GM12878 (cell line): ENCODE measurements around the gene DOC2B. TPM values are rescaled to one million over a fixed set of nuclear protein-coding genes. Genes with fewer than 3 reads are reported as not detected.

Experiments
- ATAC-seq: fragments of 200-7000 bp; cut with Tn5 transposase; 3 replicates; pipeline ENCODE4 v1.9.1; 2020; ENCODE audit warnings: mild to moderate bottlenecking, moderate library complexity
- BruUV-seq: library from RNA; stranded (reverse); fragments of 400-500 nt; replicated peaks from 2 replicates; lab custom pipeline; 2021; lab: Mats Ljungman, UMichigan
- CTCF ChIA-PET: fragments of 300-600 bp; sonication (Branson Sonifier 250); formaldehyde crosslinking; extraction: SDS; loops from one replicate; lab custom pipeline; 2021; ENCODE audit warnings: inconsistent platforms; lab: Yijun Ruan, JAX
- POLR2A ChIA-PET: fragments of 350-600 bp; formaldehyde crosslinking; extraction: SDS; loops from one replicate; lab custom pipeline; 2021; ENCODE audit warnings: inconsistent platforms; lab: Charles Lee
- RAD21 ChIA-PET: fragments of 300-600 bp; sonication (Branson Sonifier 250); formaldehyde crosslinking; loops from one replicate; lab custom pipeline; 2023; ENCODE audit warnings: antibody characterized with exemption; ENCODE audit not compliant: unreplicated experiment; lab: Charles Lee
- SMC1A ChIA-PET: fragments of 300-600 bp; sonication (Branson Sonifier 250); formaldehyde crosslinking; loops from one replicate; lab custom pipeline; 2023; ENCODE audit not compliant: unreplicated experiment, uncharacterized antibody; lab: Charles Lee
- DNase-seq: peaks from one replicate; pipeline ENCODE4 v3.0.0-alpha.2; 2011; ENCODE audit warnings: low read depth, low spot score
- FAIRE-seq: peaks from 3 replicates; lab custom pipeline; 2011; peaks lifted over from hg19 to GRCh38; lab: Jason Lieb, UNC
- H2AFZ ChIP-seq: 2 replicates; pipeline ENCODE4 v1.6.0; 2011; ENCODE audit warnings: low read depth, low read length, control low read depth; ENCODE audit not compliant: control insufficient read depth
- H3K27ac ChIP-seq: 2 replicates; pipeline ENCODE4 v1.5.1; 2011; ENCODE audit warnings: control low read depth; ENCODE audit not compliant: control insufficient read depth, insufficient read depth
- H3K27me3 ChIP-seq, 2 experiments: replicated peaks in 1 of 2; 2 replicates each; pipeline versions ENCODE4 v1.6.0 to v1.6.1; 2011; ENCODE audit warnings: low read length in 1 of 2; ENCODE audit not compliant: control insufficient read depth in 2 of 2, insufficient read depth in 2 of 2
- H3K36me3 ChIP-seq, 2 experiments: 2 replicates each; pipeline ENCODE4 v1.5.1; 2011; ENCODE audit warnings: low read length in 1 of 2; ENCODE audit not compliant: control insufficient read depth in 2 of 2, insufficient read depth in 2 of 2
- H3K4me1 ChIP-seq: 2 replicates; pipeline ENCODE4 v1.6.1; 2011; ENCODE audit warnings: mild to moderate bottlenecking, low read length, moderate library complexity, mixed read lengths; ENCODE audit not compliant: control insufficient read depth, insufficient read depth
- H3K4me2 ChIP-seq: 2 replicates; pipeline ENCODE4 v1.6.0; 2011; ENCODE audit warnings: control low read depth; ENCODE audit not compliant: control insufficient read depth, insufficient read depth
- H3K4me3 ChIP-seq: fragments of 200-600 bp; sonication (generic); 2 replicates; pipeline ENCODE4 v1.5.1; 2016
- H3K79me2 ChIP-seq: 2 replicates; pipeline ENCODE4 v1.6.0; 2011; ENCODE audit warnings: low read length; ENCODE audit not compliant: control insufficient read depth, insufficient read depth
- H3K9ac ChIP-seq: 2 replicates; pipeline ENCODE4 v1.8.0; 2011; ENCODE audit warnings: low read length, control low read depth, mixed read lengths; ENCODE audit not compliant: control insufficient read depth, insufficient read depth
- H3K9me3 ChIP-seq: replicated peaks from 3 replicates; pipeline ENCODE4 v1.5.1; 2011; ENCODE audit warnings: mild to moderate bottlenecking, low read length; ENCODE audit not compliant: control insufficient read depth, insufficient read depth
- H4K20me1 ChIP-seq: 2 replicates; pipeline ENCODE4 v1.6.0; 2011; ENCODE audit not compliant: control insufficient read depth, insufficient read depth
- EGR1 ChIP-seq, 2 experiments: IDR thresholded peaks; 1 replicate in 1 of 2; 2 replicates in 1 of 2; pipeline ENCODE4 v1.6.1; 2011 to 2012; ENCODE audit warnings: low read depth in 2 of 2, low read length in 2 of 2, borderline replicate concordance in 1 of 2, mild to moderate bottlenecking in 1 of 2, moderate library complexity in 1 of 2
- HDGF ChIP-seq: fragments of 450-650 bp; IDR thresholded peaks from 2 replicates; pipeline ENCODE4 v1.6.1; 2016; ENCODE audit warnings: antibody characterized with exemption
- NR2C2 ChIP-seq: IDR thresholded peaks from 2 replicates; pipeline ENCODE4 v1.6.1; 2011; ENCODE audit warnings: borderline replicate concordance, low read depth; ENCODE audit not compliant: control insufficient read depth, insufficient read length
- NRF1 ChIP-seq: conservative IDR thresholded peaks from 2 replicates; pipeline ENCODE4 v1.6.1; 2011; ENCODE audit warnings: mild to moderate bottlenecking, low read depth, low read length, improper control_type of control experiment
- RAD51 ChIP-seq: fragments of 450-650 bp; IDR thresholded peaks from 2 replicates; pipeline ENCODE4 v1.6.1; 2016; ENCODE audit warnings: moderate library complexity, mild to moderate bottlenecking, inconsistent platforms
- RBBP5 ChIP-seq: fragments of 200-600 bp; sonication (generic); conservative IDR thresholded peaks from 2 replicates; pipeline ENCODE4 v1.6.1; 2016
- RUNX3 ChIP-seq: IDR thresholded peaks from 2 replicates; pipeline ENCODE4 v1.6.1; 2012; ENCODE audit warnings: low read length, inconsistent platforms
- SIN3A ChIP-seq: IDR thresholded peaks from 2 replicates; pipeline ENCODE4 v1.6.1; 2012; ENCODE audit warnings: low read depth, low read length, improper control_type of control experiment
- WGBS: methylation state at CpG from one replicate; pipeline ENCODE4 v1.1.6; 2016; ENCODE audit warnings: low lambda C conversion rate; ENCODE audit not compliant: insufficient replicate concordance, insufficient coverage; ENCODE audit errors: missing lambda C conversion rate; 5-methylcytosine and 5-hydroxymethylcytosine counted together
- in situ Hi-C: fragments of 300-500 bp; cut with MboI; formaldehyde crosslinking; loops from 9 replicates; pipeline ENCODE4 v1.14.3; 2018; ENCODE audit warnings: mixed read lengths
- intact Hi-C: fragments of 100-400 bp; cut with micrococcal nuclease; formaldehyde crosslinking; loops from one replicate; pipeline ENCODE4 v1.14.2; 2022; ENCODE audit not compliant: unreplicated experiment
- polyA plus RNA-seq, 11 experiments: library from polyadenylated mRNA; depleted of rRNA in 4 of 11; unstranded in 6 of 11; stranded (reverse) in 5 of 11; fragments of >200 nt; fragmentation: Nextera tagmentation in 4 of 11; fragmentation: Illumina TruSeq in 1 of 11; extraction: Ambion mirVana in 4 of 11; extraction: Trizol in 1 of 11; gene quantifications; 1 replicate in 1 of 11; 2 replicates in 10 of 11; pipeline versions ENCODE4 v1.2.1 to v1.2.3, GENCODE V29; 2011 to 2016; ENCODE audit warnings: inconsistent platforms in 2 of 11, missing spikeins in 2 of 11, low read depth in 1 of 11
- total RNA-seq, 4 experiments: library from RNA; depleted of rRNA in 3 of 4; stranded (reverse); fragments of >200 nt in 3 of 4; fragmentation: Illumina TruSeq in 1 of 4; extraction: Trizol in 1 of 4; gene quantifications; 2 replicates each; pipeline versions ENCODE4 v1.2.1 to v1.2.3, GENCODE V29; 2013 to 2021
- TF ChIP-seq, protein P1 (sequence below): fragments of 450-650 bp; IDR thresholded peaks from 2 replicates; pipeline ENCODE4 v1.6.1; 2017; ENCODE audit warnings: borderline replicate concordance
- TF ChIP-seq, protein P2 (sequence below): IDR thresholded peaks from 2 replicates; pipeline ENCODE4 v1.6.1; 2012; ENCODE audit warnings: low read length, inconsistent platforms
- TF ChIP-seq, protein P3 (sequence below): fragments of 150-350 bp; IDR thresholded peaks from 2 replicates; pipeline ENCODE4 v1.6.1; 2016; ENCODE audit warnings: low read depth, low read length
- TF ChIP-seq, protein P4 (sequence below): fragments of 450-650 bp; IDR thresholded peaks from 2 replicates; pipeline ENCODE4 v1.6.1; 2017; ENCODE audit warnings: low read depth, mild to moderate bottlenecking, moderate library complexity

Gene DOC2B
- total and polyA plus RNA-seq, 10 of the 15 experiments (the other 5 are each of a cell fraction or from before 2014, with no cell fraction given): not detected

DNA sequence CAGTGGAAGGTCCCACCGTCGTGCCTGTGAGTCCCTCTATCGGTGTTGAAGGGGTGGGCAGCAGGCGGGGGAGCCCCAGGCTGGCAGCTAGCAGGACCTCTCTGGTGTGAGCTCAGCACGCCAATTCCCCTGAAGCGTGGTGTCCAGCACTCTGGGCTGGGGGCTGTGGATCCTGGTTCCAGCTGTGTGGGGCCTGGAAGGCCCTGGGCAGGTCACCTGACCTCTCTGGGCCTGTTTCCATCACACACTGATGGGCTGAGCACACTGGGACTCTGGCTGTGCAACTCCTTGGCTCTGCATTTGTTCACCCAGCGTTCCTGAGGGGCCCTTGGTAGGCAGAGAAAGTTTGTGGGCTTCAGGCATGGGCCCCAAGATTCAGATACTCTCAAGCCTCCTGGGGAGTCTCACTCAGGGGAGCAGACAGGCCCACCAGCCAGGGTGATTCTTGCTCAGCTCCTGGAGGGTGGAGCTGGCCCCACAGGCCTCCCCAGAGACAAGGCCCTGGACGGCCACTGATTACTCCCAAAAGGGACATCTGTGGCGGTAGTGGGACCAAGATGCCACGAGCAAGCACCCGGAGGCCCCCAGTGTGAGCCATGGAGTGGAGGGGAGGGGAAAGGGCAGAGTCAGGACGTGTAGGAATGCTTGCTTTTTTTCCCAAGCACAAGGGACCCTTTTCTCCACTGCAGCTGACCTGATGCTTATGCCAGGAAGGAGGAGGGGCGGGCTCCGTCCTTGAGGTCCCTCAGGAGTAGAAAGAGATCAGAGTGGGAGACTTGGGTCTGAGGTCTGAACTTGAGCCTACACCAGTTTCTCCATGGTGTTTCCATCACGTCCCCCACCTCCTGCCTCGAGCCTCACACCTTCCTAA is 35.5 kb downstream of the DOC2B start:
- Histone ChIP-seq H3K9me3 (no peaks in the 10 kb centered on the region), H3K27ac (no peak overlapping the region), H3K4me1 (no peaks in the 10 kb centered on the region), H3K4me3 (no peak overlapping the region), H3K4me2 (no peak overlapping the region), H4K20me1 (no peaks in the 10 kb centered on the region), H3K79me2 (no peaks in the 10 kb centered on the region), H3K36me3 (no peaks in the 10 kb centered on the region), H2AFZ (no peak overlapping the region), H3K27me3 (no peaks in the 10 kb centered on the region), H3K9ac (no peak overlapping the region)
- POLR2A ChIA-PET: no interaction called here
- SMC1A ChIA-PET: no interaction called here
- in situ Hi-C loops (no loop called here), intact Hi-C loops (no loop called here)
- DNase-seq: no peak
- no peak for ATAC-seq
- FAIRE-seq: no peak
- 25% methylated on average over 15 of the region's 16 CpGs for WGBS
- no TSS peak for BruUV-seq
- RAD21 ChIA-PET: interaction anchor here (1.5 kb wide), 1 partner anchor 266 kb away, joined by 3 read pairs; no protein-coding TSS in a partner anchor
- CTCF ChIA-PET: no interaction called here
- TF ChIP-seq NRF1 (no peak), RBBP5 (no peak), RUNX3 (no peak), RAD51 (no peak), HDGF (no peak), EGR1 (IDR thresholded peaks at IDR 0.05; ENCODE audit: borderline replicate concordance in 1 of 2, low read depth in 2 of 2, low read length in 2 of 2) (no peak), SIN3A (no peak), NR2C2 (no peak)
- TF ChIP-seq, protein P1, sequence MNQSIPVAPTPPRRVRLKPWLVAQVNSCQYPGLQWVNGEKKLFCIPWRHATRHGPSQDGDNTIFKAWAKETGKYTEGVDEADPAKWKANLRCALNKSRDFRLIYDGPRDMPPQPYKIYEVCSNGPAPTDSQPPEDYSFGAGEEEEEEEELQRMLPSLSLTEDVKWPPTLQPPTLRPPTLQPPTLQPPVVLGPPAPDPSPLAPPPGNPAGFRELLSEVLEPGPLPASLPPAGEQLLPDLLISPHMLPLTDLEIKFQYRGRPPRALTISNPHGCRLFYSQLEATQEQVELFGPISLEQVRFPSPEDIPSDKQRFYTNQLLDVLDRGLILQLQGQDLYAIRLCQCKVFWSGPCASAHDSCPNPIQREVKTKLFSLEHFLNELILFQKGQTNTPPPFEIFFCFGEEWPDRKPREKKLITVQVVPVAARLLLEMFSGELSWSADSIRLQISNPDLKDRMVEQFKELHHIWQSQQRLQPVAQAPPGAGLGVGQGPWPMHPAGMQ: no peak
- TF ChIP-seq, protein P2, sequence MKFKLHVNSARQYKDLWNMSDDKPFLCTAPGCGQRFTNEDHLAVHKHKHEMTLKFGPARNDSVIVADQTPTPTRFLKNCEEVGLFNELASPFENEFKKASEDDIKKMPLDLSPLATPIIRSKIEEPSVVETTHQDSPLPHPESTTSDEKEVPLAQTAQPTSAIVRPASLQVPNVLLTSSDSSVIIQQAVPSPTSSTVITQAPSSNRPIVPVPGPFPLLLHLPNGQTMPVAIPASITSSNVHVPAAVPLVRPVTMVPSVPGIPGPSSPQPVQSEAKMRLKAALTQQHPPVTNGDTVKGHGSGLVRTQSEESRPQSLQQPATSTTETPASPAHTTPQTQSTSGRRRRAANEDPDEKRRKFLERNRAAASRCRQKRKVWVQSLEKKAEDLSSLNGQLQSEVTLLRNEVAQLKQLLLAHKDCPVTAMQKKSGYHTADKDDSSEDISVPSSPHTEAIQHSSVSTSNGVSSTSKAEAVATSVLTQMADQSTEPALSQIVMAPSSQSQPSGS: no peak
- TF ChIP-seq, protein P3, sequence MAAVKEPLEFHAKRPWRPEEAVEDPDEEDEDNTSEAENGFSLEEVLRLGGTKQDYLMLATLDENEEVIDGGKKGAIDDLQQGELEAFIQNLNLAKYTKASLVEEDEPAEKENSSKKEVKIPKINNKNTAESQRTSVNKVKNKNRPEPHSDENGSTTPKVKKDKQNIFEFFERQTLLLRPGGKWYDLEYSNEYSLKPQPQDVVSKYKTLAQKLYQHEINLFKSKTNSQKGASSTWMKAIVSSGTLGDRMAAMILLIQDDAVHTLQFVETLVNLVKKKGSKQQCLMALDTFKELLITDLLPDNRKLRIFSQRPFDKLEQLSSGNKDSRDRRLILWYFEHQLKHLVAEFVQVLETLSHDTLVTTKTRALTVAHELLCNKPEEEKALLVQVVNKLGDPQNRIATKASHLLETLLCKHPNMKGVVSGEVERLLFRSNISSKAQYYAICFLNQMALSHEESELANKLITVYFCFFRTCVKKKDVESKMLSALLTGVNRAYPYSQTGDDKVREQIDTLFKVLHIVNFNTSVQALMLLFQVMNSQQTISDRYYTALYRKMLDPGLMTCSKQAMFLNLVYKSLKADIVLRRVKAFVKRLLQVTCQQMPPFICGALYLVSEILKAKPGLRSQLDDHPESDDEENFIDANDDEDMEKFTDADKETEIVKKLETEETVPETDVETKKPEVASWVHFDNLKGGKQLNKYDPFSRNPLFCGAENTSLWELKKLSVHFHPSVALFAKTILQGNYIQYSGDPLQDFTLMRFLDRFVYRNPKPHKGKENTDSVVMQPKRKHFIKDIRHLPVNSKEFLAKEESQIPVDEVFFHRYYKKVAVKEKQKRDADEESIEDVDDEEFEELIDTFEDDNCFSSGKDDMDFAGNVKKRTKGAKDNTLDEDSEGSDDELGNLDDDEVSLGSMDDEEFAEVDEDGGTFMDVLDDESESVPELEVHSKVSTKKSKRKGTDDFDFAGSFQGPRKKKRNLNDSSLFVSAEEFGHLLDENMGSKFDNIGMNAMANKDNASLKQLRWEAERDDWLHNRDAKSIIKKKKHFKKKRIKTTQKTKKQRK: no peak
- TF ChIP-seq, protein P4, sequence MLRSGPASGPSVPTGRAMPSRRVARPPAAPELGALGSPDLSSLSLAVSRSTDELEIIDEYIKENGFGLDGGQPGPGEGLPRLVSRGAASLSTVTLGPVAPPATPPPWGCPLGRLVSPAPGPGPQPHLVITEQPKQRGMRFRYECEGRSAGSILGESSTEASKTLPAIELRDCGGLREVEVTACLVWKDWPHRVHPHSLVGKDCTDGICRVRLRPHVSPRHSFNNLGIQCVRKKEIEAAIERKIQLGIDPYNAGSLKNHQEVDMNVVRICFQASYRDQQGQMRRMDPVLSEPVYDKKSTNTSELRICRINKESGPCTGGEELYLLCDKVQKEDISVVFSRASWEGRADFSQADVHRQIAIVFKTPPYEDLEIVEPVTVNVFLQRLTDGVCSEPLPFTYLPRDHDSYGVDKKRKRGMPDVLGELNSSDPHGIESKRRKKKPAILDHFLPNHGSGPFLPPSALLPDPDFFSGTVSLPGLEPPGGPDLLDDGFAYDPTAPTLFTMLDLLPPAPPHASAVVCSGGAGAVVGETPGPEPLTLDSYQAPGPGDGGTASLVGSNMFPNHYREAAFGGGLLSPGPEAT: no peak
